Embryonic facial prominence (tissue), 1 donor: ENCODE measurements around the gene ZNF791.
"Not testable (repeated sequence)": the region's sequence is repeated elsewhere in the genome, so short reads cannot be mapped to it uniquely, and the experiment has no call there.

Source experiments
- DNase-seq: peaks from one replicate; pipeline ENCODE4 v3.0.0-alpha.2; 2016; ENCODE audit errors: extremely low spot score

Gene ZNF791

GRCh38 chr19:12610540-12611360 is at the start of gene ZNF791, which contains the start of gene ZNF490:
Gene ZNF791 (plus strand): TSS chr19:12610920. CDS start chr19:12611080, 160 bp downstream.
Gene ZNF490 (minus strand): TSS chr19:12610813. CDS start chr19:12610680, 133 bp downstream.
- DNase-seq, result peak; percentile 98

GRCh38 chr19:12564016-12564664 is 46.6 kb upstream of the ZNF791 start:
- peak; percentile 59 for DNase-seq

- not testable (repeated sequence) for DNase-seq
Observed at GRCh38 chr19:12566380-12566779, 44.3 kb upstream of the ZNF791 start.

- no peak for DNase-seq
Observed at GRCh38 chr19:12567951-12568350, 42.8 kb upstream of the ZNF791 start.

GRCh38 chr19:12574036-12574435 is 36.7 kb upstream of the ZNF791 start:
- no peak for DNase-seq

GRCh38 chr19:12578641-12579040 is 32.1 kb upstream of the ZNF791 start:
- no peak for DNase-seq

GRCh38 chr19:12580180-12580694 is 30.5 kb upstream of the ZNF791 start:
- DNase-seq, result no peak

GRCh38 chr19:12581100-12581499 is 29.6 kb upstream of the ZNF791 start:
- DNase-seq, result no peak

- DNase-seq, result no peak
Observed at GRCh38 chr19:12596485-12596884, 14.2 kb upstream of the ZNF791 start.

GRCh38 chr19:12596927-12597548 is 13.7 kb upstream of the ZNF791 start:
- DNase-seq, result no peak

GRCh38 chr19:12597594-12597993 is 13.1 kb upstream of the ZNF791 start:
- DNase-seq, result no peak

GRCh38 chr19:12603714-12604113 is 7.0 kb upstream of the ZNF791 start:
- no peak for DNase-seq

- no peak for DNase-seq
Observed at GRCh38 chr19:12606796-12607195, 3.9 kb upstream of the ZNF791 start.

- no peak for DNase-seq
Observed at GRCh38 chr19:12607631-12608030, 3.1 kb upstream of the ZNF791 start.

- peak; percentile 82 for DNase-seq
Observed at GRCh38 chr19:12611361-12611699, 610 bp downstream of the ZNF791 start.

- DNase-seq, result no peak
Observed at GRCh38 chr19:12617646-12618045, 6.9 kb downstream of the ZNF791 start.

GRCh38 chr19:12621253-12622024 is 10.7 kb downstream of the ZNF791 start:
- DNase-seq, result not testable (repeated sequence)

GRCh38 chr19:12623361-12624031 is 12.8 kb downstream of the ZNF791 start:
- DNase-seq, result no peak

GRCh38 chr19:12626958-12627357 is 16.2 kb downstream of the ZNF791 start:
- DNase-seq, result no peak

- DNase-seq, result no peak
Observed at GRCh38 chr19:12628040-12629022, 17.6 kb downstream of the ZNF791 start.
